HG03060 (cell line): ENCODE data around the gene FAM149B1.
A peak's percentile ranks its signal among the peaks of the same experiment; 100 is the strongest.
"Not testable (repeated sequence)": the region's sequence is repeated elsewhere in the genome, so short reads cannot be mapped to it uniquely, and the experiment has no call there.

Experiments
- ATAC-seq: cut with Tn5 transposase; IDR thresholded peaks from one replicate; pipeline ENCODE4 v1.9.1; 2021; ENCODE audit warnings: low read depth, moderate number of reproducible peaks; ENCODE audit not compliant: unreplicated experiment

The FAM149B1 gene

GRCh38 chr10:73167783-73168464 lies at the start of gene FAM149B1, which contains the start of gene ECD:
FAM149B1 (plus strand) TSS chr10:73168119; CDS start chr10:73168340, 221 bp downstream.
ECD (minus strand) TSS chr10:73168008; CDS start chr10:73163937, 4,071 bp downstream.
- ATAC-seq, result peak; percentile 85

GRCh38 chr10:73119457-73119856 lies 48.5 kb upstream of the FAM149B1 start:
- ATAC-seq, result no peak

- no peak for ATAC-seq
Measured at GRCh38 chr10:73119952-73120351, 48.0 kb upstream of the FAM149B1 start.

GRCh38 chr10:73126343-73126742 lies 41.6 kb upstream of the FAM149B1 start:
- ATAC-seq, result no peak

GRCh38 chr10:73131301-73131700 lies 36.6 kb upstream of the FAM149B1 start:
- no peak for ATAC-seq

GRCh38 chr10:73131913-73132686 lies 35.8 kb upstream of the FAM149B1 start:
- ATAC-seq, result no peak

GRCh38 chr10:73134727-73135126 lies 33.2 kb upstream of the FAM149B1 start:
- no peak for ATAC-seq

GRCh38 chr10:73136627-73137026 lies 31.3 kb upstream of the FAM149B1 start:
- ATAC-seq, result no peak

GRCh38 chr10:73139251-73139650 lies 28.7 kb upstream of the FAM149B1 start:
- ATAC-seq, result no peak

GRCh38 chr10:73141603-73142002 lies 26.3 kb upstream of the FAM149B1 start:
- ATAC-seq, result no peak

- not testable (repeated sequence) for ATAC-seq
Measured at GRCh38 chr10:73150633-73151413, 17.1 kb upstream of the FAM149B1 start.

GRCh38 chr10:73152009-73152408 lies 15.9 kb upstream of the FAM149B1 start:
- ATAC-seq, result no peak

- ATAC-seq, result no peak
Measured at GRCh38 chr10:73156054-73156453, 11.9 kb upstream of the FAM149B1 start.

- ATAC-seq, result no peak
Measured at GRCh38 chr10:73159038-73159648, 8.8 kb upstream of the FAM149B1 start.

GRCh38 chr10:73161079-73161478 lies 6.8 kb upstream of the FAM149B1 start:
- no peak for ATAC-seq

- ATAC-seq, result no peak
Measured at GRCh38 chr10:73161662-73162061, 6.3 kb upstream of the FAM149B1 start.

GRCh38 chr10:73163096-73163495 lies 4.8 kb upstream of the FAM149B1 start:
- no peak for ATAC-seq

GRCh38 chr10:73166972-73167371 lies 947 bp upstream of the FAM149B1 start:
- ATAC-seq, result no peak

GRCh38 chr10:73167458-73167782 lies 499 bp upstream of the FAM149B1 start:
- ATAC-seq, result no peak

GRCh38 chr10:73168465-73168803 lies 515 bp downstream of the FAM149B1 start:
- ATAC-seq, result no peak

GRCh38 chr10:73169320-73169719 lies 1.4 kb downstream of the FAM149B1 start:
- no peak for ATAC-seq
